Purkinje cell (primary cell): ENCODE measurements around the gene HOXA5. TPM values are rescaled to one million over a fixed set of nuclear protein-coding genes. Genes with fewer than 3 reads are reported as not detected.

Source experiments
- polyA plus RNA-seq: library from polyadenylated mRNA; unstranded; fragments of >200 nt; fragmentation: Nextera tagmentation; gene quantifications from 2 replicates; pipeline ENCODE4 v1.2.1, GENCODE V29; 2014

Gene HOXA5
- not detected in 2 replicates for polyA plus RNA-seq

GRCh38 chr7:27143023-27143949 lies at the start of gene HOXA5:
HOXA5 (minus strand) TSS chr7:27143681; CDS start chr7:27143607, 74 bp downstream.

DNA sequence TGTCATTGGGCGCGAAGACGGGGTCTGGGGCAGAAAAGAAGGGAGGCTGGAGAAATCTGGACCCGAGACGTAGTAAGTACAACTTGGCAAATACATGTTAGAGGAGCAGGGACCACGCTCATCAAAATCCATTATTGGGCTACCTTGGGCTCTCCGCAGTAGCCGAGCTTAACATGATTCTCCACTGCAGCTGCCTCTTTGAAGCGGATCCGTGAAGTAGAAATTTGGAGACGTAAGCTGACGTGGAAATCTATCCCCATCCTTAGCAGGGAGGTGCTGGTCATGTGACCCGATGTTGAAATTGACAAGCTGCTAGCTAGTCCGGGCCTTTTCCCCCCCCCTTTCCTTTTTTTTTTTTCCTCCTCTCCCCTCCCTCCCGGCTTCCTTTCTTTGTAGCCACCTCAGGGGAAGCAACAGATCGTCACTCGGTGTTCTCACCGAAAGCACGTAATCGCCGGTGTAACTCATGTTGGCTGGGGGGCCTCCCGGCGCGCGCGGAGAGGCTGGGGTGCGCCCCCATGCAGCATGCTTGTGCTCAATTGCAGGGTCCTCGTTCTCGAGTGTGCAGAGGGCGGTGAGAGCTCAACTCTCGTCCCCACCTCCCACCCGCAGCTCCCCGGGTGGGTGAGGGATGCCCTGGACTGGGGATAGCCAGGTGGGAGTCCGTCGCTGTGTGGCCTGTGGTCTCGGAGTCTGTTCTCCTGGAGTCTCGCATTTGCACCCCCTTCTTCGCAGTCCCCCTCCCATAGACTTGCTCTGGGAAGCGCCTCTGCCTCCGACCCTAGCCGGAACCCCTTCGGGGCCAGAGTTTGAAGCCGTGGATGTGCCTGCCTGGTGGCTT lies 41.8 kb upstream of the HOXA5 start, which contains the start of gene HOXA11:
HOXA11 (minus strand) TSS at position 220 of the 841 bp plus-strand sequence; CDS start at position 132, 88 bp downstream.

DNA sequence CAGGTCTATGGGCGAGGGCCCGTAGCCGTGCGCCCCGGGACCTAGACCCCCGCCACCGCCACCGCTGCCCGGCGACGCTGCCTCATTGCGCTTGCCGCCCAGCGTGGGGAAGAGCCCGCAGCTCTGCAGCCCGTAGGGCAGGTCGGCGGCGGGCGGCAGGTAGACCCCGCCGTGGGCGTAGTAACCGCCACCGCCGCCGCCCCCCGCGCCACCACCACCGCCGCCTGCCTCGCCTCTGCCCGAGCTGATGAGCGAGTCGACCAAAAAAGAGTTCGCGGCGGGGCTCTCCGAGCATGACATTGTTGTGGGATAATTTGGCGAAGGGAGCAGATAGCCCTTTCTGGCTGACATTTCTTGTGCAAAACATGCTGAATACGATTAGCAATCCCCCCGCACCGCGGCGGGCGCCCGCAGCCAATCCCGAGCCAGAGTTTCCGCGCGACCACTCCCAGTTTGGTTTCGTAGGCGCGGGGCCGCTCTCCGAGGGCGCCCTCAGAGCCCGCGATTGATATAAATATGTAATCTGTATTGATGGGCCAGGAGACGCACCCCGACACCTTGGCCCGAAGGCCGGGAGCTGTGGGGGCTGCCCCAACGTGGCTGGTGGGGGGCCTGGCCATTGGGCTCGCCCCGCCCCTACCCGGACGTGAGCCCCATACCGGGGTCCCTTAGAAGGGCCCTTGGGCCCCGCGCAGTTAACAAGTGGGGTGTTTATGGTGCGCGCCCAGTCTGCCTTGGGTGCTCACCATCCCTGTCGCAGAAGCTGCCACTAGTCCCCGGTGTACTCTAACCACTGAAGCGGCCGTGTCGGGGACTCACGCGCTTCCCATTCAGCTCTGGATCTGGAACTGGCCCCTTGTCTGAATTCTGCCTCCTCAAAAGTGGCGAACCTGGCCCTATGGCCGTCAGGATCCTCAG lies 30.7 kb upstream of the HOXA5 start, which contains the start of gene HOXA10:
HOXA10 (minus strand) TSS at position 365 of the 918 bp plus-strand sequence; CDS start at position 351, 14 bp downstream.

DNA sequence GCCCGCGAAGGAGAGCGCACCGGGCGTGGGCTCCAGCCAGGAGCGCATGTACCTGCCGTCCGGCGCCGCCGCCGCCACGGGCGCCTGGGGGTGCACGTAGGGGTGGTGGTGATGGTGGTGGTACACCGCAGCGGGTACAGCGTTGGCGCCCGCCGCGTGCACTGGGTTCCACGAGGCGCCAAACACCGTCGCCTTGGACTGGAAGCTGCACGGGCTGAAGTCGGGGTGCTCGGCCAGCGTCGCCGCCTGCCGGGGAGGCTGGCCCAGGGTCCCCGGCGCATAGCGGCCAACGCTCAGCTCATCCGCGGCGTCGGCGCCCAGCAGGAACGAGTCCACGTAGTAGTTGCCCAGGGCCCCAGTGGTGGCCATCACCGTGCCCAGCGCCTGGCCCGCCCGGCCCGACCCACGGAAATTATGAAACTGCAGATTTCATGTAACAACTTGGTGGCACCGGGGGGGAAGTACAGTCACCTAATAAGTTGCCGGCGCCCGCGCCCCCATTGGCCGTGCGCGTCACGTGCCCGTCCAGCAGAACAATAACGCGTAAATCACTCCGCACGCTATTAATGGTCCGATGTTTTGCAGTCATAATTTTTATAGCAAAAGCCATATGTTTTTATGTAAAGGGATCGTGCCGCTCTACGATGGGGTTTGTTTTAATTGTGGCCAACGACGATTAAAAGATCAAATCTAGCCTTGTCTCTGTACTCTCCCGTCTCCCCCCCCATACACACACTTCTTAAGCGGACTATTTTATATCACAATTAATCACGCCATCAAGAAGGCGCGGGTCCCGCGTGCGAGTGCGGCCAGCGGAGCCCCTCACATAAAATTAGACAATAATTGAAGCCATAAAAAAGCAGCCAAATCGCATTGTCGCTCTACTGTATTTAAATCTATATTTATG lies 21.9 kb upstream of the HOXA5 start, which contains the start of gene HOXA9:
HOXA9 (minus strand) TSS at position 449 of the 907 bp plus-strand sequence; CDS start at position 369, 80 bp downstream.

GRCh38 chr7:27156508-27156898 lies 13.0 kb upstream of the HOXA5 start, which contains the start of gene HOXA7:
HOXA7 (minus strand) TSS chr7:27156675; CDS start chr7:27156545, 130 bp downstream.

GRCh38 chr7:27151931-27152815 lies 8.7 kb upstream of the HOXA5 start, which contains the start of gene HOXA3:
HOXA3 (minus strand) TSS chr7:27152583; CDS start chr7:27110640, 41,943 bp downstream.

GRCh38 chr7:27147199-27148030 lies 3.9 kb upstream of the HOXA5 start, which contains the start of gene HOXA6:
HOXA6 (minus strand) TSS chr7:27147774; CDS start chr7:27147749, 25 bp downstream.

GRCh38 chr7:27130540-27131389 lies 12.7 kb downstream of the HOXA5 start, which contains the start of gene HOXA4:
HOXA4 (minus strand) TSS chr7:27130757; CDS start chr7:27130733, 24 bp downstream.

GRCh38 chr7:27102581-27103442 lies 40.7 kb downstream of the HOXA5 start, which contains the start of gene HOXA2:
HOXA2 (minus strand) TSS chr7:27102683; CDS start chr7:27102500, 183 bp downstream.

DNA sequence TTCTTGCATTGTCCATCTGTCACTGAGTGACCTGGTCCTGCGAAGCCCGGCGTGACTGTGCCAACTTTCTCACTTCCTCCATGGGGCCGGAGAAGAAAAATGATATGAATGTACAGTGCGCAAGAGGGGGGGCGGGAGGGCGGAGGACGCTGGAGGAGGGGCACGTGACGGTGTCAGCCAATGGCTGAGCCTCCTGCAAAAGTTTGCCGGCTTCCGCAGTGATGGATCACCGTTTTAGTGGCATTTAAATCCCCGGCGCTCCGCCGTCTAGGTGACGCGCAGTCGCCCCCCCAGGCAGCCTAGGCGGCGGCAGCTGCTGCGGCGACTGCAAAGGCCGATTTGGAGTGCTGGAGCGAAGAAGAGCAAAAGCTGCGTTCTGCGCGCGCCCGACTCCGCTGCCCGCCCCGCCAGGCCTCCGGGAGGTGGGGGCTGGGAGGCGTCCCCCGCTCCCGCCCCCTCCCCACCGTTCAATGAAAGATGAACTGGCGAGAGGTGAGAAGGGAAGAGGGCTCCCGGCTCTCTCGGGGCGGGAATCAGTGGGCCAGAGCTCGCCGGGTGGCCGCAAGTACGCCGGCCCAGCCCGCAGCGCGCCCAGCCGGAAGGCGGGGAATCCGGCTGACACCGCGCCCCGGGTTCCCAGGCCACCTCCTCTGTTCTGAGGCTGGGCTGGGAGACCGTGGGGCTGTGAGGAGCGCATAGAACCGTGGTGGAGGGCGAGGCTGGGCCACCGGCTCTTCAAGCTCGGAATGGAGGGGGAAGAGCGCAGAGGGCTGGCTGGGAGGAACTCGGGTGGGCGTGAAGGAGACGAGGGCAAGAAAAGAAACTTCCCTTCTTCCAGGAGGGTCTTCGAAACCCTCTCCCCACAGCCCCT lies 47.3 kb downstream of the HOXA5 start, which contains the start of gene HOXA1:
HOXA1 (minus strand) TSS at position 104 of the 871 bp plus-strand sequence; CDS start at position 16, 88 bp downstream.

Other genes starting within 250 kb of the HOXA5 start
- gene HOXA1, start 47.7 kb downstream of the HOXA5 start, polyA plus RNA-seq, result not detected in 2 replicates
- gene HOXA2, start 41.0 kb downstream of the HOXA5 start, polyA plus RNA-seq, result not detected in 2 replicates
- not detected in 2 replicates for gene HOXA4, start 12.9 kb downstream of the HOXA5 start, polyA plus RNA-seq
- not detected in 2 replicates for gene HOXA6, start 4.1 kb upstream of the HOXA5 start, polyA plus RNA-seq
- not detected in 2 replicates for gene HOXA3, start 8.9 kb upstream of the HOXA5 start, polyA plus RNA-seq
- gene HOXA7, start 13.0 kb upstream of the HOXA5 start, polyA plus RNA-seq, result not detected in 2 replicates
- gene HOXA9, start 21.9 kb upstream of the HOXA5 start, polyA plus RNA-seq, result not detected in 2 replicates
- not detected in 2 replicates for gene HOXA10, start 30.6 kb upstream of the HOXA5 start, polyA plus RNA-seq
- not detected in 2 replicates for gene HOXA11, start 41.6 kb upstream of the HOXA5 start, polyA plus RNA-seq
- gene HOXA13, start 56.4 kb upstream of the HOXA5 start, polyA plus RNA-seq, result not detected in 2 replicates
- gene EVX1, start 99.1 kb upstream of the HOXA5 start, polyA plus RNA-seq, result not detected in 2 replicates